Measurements from ENCODE around the gene ARHGEF10L.

GRCh38 chr1:17676387-17677060 is 137.0 kb downstream of the ARHGEF10L start:
- TF ChIP-seq, protein P1, sequence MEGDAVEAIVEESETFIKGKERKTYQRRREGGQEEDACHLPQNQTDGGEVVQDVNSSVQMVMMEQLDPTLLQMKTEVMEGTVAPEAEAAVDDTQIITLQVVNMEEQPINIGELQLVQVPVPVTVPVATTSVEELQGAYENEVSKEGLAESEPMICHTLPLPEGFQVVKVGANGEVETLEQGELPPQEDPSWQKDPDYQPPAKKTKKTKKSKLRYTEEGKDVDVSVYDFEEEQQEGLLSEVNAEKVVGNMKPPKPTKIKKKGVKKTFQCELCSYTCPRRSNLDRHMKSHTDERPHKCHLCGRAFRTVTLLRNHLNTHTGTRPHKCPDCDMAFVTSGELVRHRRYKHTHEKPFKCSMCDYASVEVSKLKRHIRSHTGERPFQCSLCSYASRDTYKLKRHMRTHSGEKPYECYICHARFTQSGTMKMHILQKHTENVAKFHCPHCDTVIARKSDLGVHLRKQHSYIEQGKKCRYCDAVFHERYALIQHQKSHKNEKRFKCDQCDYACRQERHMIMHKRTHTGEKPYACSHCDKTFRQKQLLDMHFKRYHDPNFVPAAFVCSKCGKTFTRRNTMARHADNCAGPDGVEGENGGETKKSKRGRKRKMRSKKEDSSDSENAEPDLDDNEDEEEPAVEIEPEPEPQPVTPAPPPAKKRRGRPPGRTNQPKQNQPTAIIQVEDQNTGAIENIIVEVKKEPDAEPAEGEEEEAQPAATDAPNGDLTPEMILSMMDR (IDR thresholded peaks at IDR 0.05; ENCODE audit: insufficient read depth, low read length): no peak
- no peak for TF ChIP-seq GABPA (IDR thresholded peaks at IDR 0.05; ENCODE audit: low read depth)
- TF ChIP-seq, protein P2, sequence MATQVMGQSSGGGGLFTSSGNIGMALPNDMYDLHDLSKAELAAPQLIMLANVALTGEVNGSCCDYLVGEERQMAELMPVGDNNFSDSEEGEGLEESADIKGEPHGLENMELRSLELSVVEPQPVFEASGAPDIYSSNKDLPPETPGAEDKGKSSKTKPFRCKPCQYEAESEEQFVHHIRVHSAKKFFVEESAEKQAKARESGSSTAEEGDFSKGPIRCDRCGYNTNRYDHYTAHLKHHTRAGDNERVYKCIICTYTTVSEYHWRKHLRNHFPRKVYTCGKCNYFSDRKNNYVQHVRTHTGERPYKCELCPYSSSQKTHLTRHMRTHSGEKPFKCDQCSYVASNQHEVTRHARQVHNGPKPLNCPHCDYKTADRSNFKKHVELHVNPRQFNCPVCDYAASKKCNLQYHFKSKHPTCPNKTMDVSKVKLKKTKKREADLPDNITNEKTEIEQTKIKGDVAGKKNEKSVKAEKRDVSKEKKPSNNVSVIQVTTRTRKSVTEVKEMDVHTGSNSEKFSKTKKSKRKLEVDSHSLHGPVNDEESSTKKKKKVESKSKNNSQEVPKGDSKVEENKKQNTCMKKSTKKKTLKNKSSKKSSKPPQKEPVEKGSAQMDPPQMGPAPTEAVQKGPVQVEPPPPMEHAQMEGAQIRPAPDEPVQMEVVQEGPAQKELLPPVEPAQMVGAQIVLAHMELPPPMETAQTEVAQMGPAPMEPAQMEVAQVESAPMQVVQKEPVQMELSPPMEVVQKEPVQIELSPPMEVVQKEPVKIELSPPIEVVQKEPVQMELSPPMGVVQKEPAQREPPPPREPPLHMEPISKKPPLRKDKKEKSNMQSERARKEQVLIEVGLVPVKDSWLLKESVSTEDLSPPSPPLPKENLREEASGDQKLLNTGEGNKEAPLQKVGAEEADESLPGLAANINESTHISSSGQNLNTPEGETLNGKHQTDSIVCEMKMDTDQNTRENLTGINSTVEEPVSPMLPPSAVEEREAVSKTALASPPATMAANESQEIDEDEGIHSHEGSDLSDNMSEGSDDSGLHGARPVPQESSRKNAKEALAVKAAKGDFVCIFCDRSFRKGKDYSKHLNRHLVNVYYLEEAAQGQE (IDR thresholded peaks at IDR 0.05; ENCODE audit: insufficient replicate concordance, low read depth): no peak
